CD4-positive, CD25-positive, alpha-beta regulatory T cell (primary cell): ENCODE measurements around the gene CTNNAL1. TPM values are rescaled to one million over a fixed set of nuclear protein-coding genes. Genes with fewer than 3 reads are reported as not detected.
"Not testable (repeated sequence)": the region's sequence is repeated elsewhere in the genome, so short reads cannot be mapped to it uniquely, and the experiment has no call there.

ENCODE experiments used
- ATAC-seq, 2 donors: fragments of 150-1000 bp; cut with Tn5 transposase; one replicate each; pipeline ENCODE4 v1.10.0; 2021; ENCODE audit warnings: low read depth in 2 of 2, moderate number of reproducible peaks in 2 of 2, moderate library complexity in 1 of 2
- DNase-seq, 3 donors: peaks; one replicate each; pipeline versions ENCODE4 v3.0.0 to v3.0.0-alpha.2; 2012 to 2022; ENCODE audit warnings: mixed read lengths in 1 of 3
- H3K27ac ChIP-seq: one replicate; pipeline ENCODE4 v1.7.0; 2013; ENCODE audit warnings: mild to moderate bottlenecking, low read length; ENCODE audit not compliant: insufficient read depth, poor library complexity, severe bottlenecking
- H3K27me3 ChIP-seq: one replicate; pipeline ENCODE4 v1.7.0; 2013; ENCODE audit warnings: low read length; ENCODE audit not compliant: control insufficient read depth, insufficient read depth
- H3K36me3 ChIP-seq: one replicate; pipeline ENCODE4 v1.7.0; 2013; ENCODE audit warnings: mild to moderate bottlenecking, low read length, moderate library complexity; ENCODE audit not compliant: control insufficient read depth, insufficient read depth
- H3K4me1 ChIP-seq: 2 replicates; pipeline ENCODE4 v1.7.0; 2013; ENCODE audit warnings: mild to moderate bottlenecking, low read length; ENCODE audit not compliant: insufficient read depth, control insufficient read depth, poor library complexity, severe bottlenecking
- H3K4me3 ChIP-seq: one replicate; pipeline ENCODE4 v1.7.0; 2013; ENCODE audit warnings: low read depth, mild to moderate bottlenecking, low read length, moderate library complexity
- H3K9me3 ChIP-seq, 2 experiments: 1 replicate in 1 of 2; 2 replicates in 1 of 2; pipeline ENCODE4 v1.7.0; 2013; ENCODE audit warnings: low read length in 2 of 2, mild to moderate bottlenecking in 1 of 2, moderate library complexity in 1 of 2; ENCODE audit not compliant: control insufficient read depth in 2 of 2
- H3K27ac Mint-ChIP-seq, 3 donors: one replicate each; pipeline ENCODE4 v1.8.0; 2020 to 2022; ENCODE audit warnings: mild to moderate bottlenecking in 3 of 3, mixed read lengths in 3 of 3, moderate library complexity in 2 of 3
- H3K27me3 Mint-ChIP-seq: one replicate; pipeline ENCODE4 v1.8.0; 2022; ENCODE audit warnings: mild to moderate bottlenecking, mixed read lengths
- H3K36me3 Mint-ChIP-seq: one replicate; pipeline ENCODE4 v1.8.0; 2020; ENCODE audit warnings: mixed read lengths
- H3K4me1 Mint-ChIP-seq, 4 donors: one replicate each; pipeline ENCODE4 v1.8.0; 2020 to 2022; ENCODE audit warnings: mixed read lengths in 4 of 4, mild to moderate bottlenecking in 1 of 4
- H3K4me3 Mint-ChIP-seq, 4 donors: one replicate each; pipeline ENCODE4 v1.8.0; 2020 to 2022; ENCODE audit warnings: mild to moderate bottlenecking in 4 of 4, mixed read lengths in 4 of 4, moderate library complexity in 3 of 4
- H3K9me3 Mint-ChIP-seq, 7 donors: one replicate each; pipeline ENCODE4 v1.8.0; 2020 to 2022; ENCODE audit warnings: mixed read lengths in 7 of 7, mild to moderate bottlenecking in 3 of 7, moderate library complexity in 2 of 7
- polyA plus RNA-seq, 4 donors: library from polyadenylated mRNA; unstranded; fragments of 300-500 nt; fragmentation: Illumina TruSeq; gene quantifications; one replicate each; pipeline ENCODE4 v1.2.3, GENCODE V29; 2021
- total RNA-seq: library from RNA; stranded (reverse); gene quantifications from one replicate; pipeline ENCODE4 v1.2.3, GENCODE V29; 2022

CTNNAL1 gene
- total and polyA plus RNA-seq, 5 donors from 2014 or later = 2.2 to 10.6 (median 7.4) TPM

- H3K36me3 ChIP-seq = peaks cover 90% of the 10 kb centered on the region
- not testable (repeated sequence) for H3K9me3 ChIP-seq, H3K4me3 Mint-ChIP-seq, H3K27me3 ChIP-seq, DNase-seq, ATAC-seq, H3K27me3 Mint-ChIP-seq, H3K27ac ChIP-seq, H3K9me3 Mint-ChIP-seq, H3K4me3 ChIP-seq, H3K4me1 ChIP-seq, H3K27ac Mint-ChIP-seq, H3K4me1 Mint-ChIP-seq
- H3K36me3 Mint-ChIP-seq = peaks cover 60% of the 10 kb centered on the region
Observed at GRCh38 chr9:108920401-108920800, 92.9 kb downstream of the CTNNAL1 start.

DNA sequence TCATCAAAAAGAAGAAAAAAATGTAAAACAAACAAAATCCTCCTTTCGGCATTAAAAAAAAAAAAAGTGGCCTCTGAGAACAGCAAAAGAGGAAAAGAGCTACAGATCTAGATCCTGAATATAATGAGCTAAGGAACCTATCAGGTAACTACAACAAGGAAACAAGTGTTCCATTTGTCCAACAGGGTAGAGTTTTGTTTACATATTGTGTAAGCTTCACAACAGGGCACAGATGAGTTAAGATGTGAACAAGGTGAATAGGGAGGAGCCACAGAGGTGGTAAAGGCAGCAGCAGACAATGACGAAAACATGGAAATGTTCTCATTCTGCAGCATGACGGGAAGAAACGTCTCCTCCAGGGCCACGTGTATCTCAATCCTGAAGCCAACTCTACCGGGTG is 93.8 kb downstream of the CTNNAL1 start:
- Mint-ChIP-seq H3K27me3 (no peaks in the 10 kb centered on the region), H3K4me3 (no peak overlapping the region), H3K27ac (peak overlapping the region in 1 of 3 donors; percentile 28), H3K9me3 (no peaks in the 10 kb centered on the region), H3K36me3 (peaks cover 53% of the 10 kb centered on the region), H3K4me1 (peaks cover 0 to 5% (median 1%) of the 10 kb centered on the region in 4 donors)
- peaks cover 89% of the 10 kb centered on the region for H3K36me3 ChIP-seq
- no peaks in the 10 kb centered on the region for H3K9me3 ChIP-seq
- H3K27ac ChIP-seq = no peak overlapping the region
- ATAC-seq (no peak), DNase-seq (no peak)
- H3K27me3 ChIP-seq = no peaks in the 10 kb centered on the region
- H3K4me1 ChIP-seq = no peaks in the 10 kb centered on the region
- no peak overlapping the region for H3K4me3 ChIP-seq

DNA sequence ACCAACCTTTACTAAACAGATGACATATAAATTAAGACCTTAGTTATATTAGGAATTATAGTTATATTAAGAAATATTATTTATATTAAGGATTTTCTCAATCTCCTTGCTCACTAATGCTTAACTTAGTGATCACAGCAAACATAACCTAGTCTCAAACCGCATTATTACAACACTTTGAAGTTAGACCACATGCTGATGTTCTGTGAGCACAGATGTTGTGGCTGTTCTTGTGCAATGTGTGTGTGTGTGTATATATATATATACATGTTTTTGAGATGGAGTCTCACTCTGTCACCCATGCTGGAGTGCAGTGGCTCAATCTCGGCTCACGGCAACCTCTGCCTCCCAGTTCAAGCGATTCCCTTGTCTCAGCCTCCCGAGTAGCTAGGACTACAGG is 99.9 kb downstream of the CTNNAL1 start:
- peak overlapping the region in 1 of 3 donors; percentile 77 for H3K27ac Mint-ChIP-seq

DNA sequence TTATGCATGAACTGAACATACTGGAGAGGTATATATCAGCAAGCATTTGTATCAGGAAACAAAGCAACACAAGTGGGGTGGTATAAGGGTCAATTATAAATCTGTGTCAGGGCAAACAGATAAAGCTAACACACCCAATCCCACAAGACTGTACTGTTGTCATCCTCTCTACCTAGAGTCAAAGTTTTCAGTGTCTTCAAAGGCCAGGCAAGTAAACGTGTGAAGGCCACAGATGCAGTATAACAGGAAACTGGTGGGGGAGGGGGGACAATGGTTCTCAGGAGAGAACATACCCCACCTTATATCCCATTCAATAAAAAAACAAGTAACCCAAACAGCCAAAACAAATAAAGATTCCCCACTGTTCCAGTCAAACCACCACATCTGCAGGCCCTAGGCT is 101.5 kb downstream of the CTNNAL1 start:
- Mint-ChIP-seq H3K36me3 (peaks cover 64% of the 10 kb centered on the region), H3K27me3 (no peaks in the 10 kb centered on the region), H3K4me1 (peaks cover 9 to 23% (median 15%) of the 10 kb centered on the region in 4 donors), H3K4me3 (peak overlapping the region in 2 of 4 donors; percentile 5 to 68), H3K27ac (peak overlapping the region; percentile 11 to 87 (median 45)), H3K9me3 (no peaks in the 10 kb centered on the region)
- H3K27ac ChIP-seq = no peak overlapping the region
- H3K4me1 ChIP-seq = peaks cover 14% of the 10 kb centered on the region
- H3K27me3 ChIP-seq = no peaks in the 10 kb centered on the region
- peak in 2 of 3 donors; percentile 6 to 68 for DNase-seq
- peaks cover 81% of the 10 kb centered on the region for H3K36me3 ChIP-seq
- H3K9me3 ChIP-seq = no peaks in the 10 kb centered on the region
- H3K4me3 ChIP-seq = no peak overlapping the region
- ATAC-seq = peak; percentile 47 to 66

More for the DNA sequence above, 99.9 kb downstream of the CTNNAL1 start:
- ATAC-seq = no peak
- H3K36me3 ChIP-seq = peaks cover 76% of the 10 kb centered on the region
- no peak for DNase-seq
- H3K4me3 Mint-ChIP-seq = no peak overlapping the region
- H3K27me3 ChIP-seq = no peaks in the 10 kb centered on the region
- peaks cover 59% of the 10 kb centered on the region for H3K36me3 Mint-ChIP-seq
- H3K4me1 Mint-ChIP-seq = peaks cover 11 to 23% (median 15%) of the 10 kb centered on the region in 4 donors
- peaks cover 14% of the 10 kb centered on the region for H3K4me1 ChIP-seq
- H3K27ac ChIP-seq = no peak overlapping the region
- H3K9me3 ChIP-seq = no peaks in the 10 kb centered on the region
- no peak overlapping the region for H3K4me3 ChIP-seq
- H3K9me3 Mint-ChIP-seq = no peaks in the 10 kb centered on the region
- no peaks in the 10 kb centered on the region for H3K27me3 Mint-ChIP-seq

GRCh38 chr9:108910914-108911313 is 102.4 kb downstream of the CTNNAL1 start:
- no peak overlapping the region for H3K4me3 ChIP-seq
- H3K27me3 ChIP-seq = no peaks in the 10 kb centered on the region
- Mint-ChIP-seq H3K4me3 (peak overlapping the region in 1 of 4 donors; percentile 6), H3K4me1 (peaks cover 9 to 23% (median 15%) of the 10 kb centered on the region in 4 donors), H3K9me3 (no peaks in the 10 kb centered on the region), H3K27me3 (no peaks in the 10 kb centered on the region), H3K27ac (peak overlapping the region in 2 of 3 donors; percentile 45 to 70), H3K36me3 (peaks cover 62% of the 10 kb centered on the region)
- peaks cover 14% of the 10 kb centered on the region for H3K4me1 ChIP-seq
- ATAC-seq (no peak), DNase-seq (no peak)
- H3K27ac ChIP-seq = no peak overlapping the region
- H3K36me3 ChIP-seq = peaks cover 80% of the 10 kb centered on the region
- H3K9me3 ChIP-seq = no peaks in the 10 kb centered on the region

DNA sequence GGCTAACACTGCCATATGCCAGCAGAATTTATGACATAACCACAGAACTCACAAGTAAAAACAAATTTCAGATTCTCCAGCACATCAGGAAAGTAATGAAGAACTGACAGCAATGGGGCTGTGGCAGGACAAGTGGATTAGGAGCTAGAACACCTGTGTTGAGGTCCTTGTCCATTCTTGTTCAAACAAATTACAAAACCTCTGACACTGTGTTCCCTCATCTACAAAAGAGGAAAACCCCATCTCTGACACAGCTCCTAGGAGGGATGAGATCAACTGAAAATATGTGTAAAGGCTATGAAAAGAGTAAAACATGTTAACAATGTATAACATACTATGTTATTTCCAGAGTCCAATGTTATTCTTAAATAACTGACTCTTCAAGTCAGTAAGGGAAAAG is 102.9 kb downstream of the CTNNAL1 start:
- H3K27me3 ChIP-seq = no peaks in the 10 kb centered on the region
- H3K27ac ChIP-seq = no peak overlapping the region
- DNase-seq (no peak), ATAC-seq (no peak)
- H3K4me1 ChIP-seq = peaks cover 14% of the 10 kb centered on the region
- H3K4me3 ChIP-seq = no peak overlapping the region
- peaks cover 81% of the 10 kb centered on the region for H3K36me3 ChIP-seq
- Mint-ChIP-seq H3K27me3 (no peaks in the 10 kb centered on the region), H3K36me3 (peaks cover 60% of the 10 kb centered on the region), H3K9me3 (no peaks in the 10 kb centered on the region), H3K4me3 (no peak overlapping the region), H3K27ac (peak overlapping the region; percentile 45 to 70 (median 45)), H3K4me1 (peaks cover 9 to 23% (median 15%) of the 10 kb centered on the region in 4 donors)
- no peaks in the 10 kb centered on the region for H3K9me3 ChIP-seq

DNA sequence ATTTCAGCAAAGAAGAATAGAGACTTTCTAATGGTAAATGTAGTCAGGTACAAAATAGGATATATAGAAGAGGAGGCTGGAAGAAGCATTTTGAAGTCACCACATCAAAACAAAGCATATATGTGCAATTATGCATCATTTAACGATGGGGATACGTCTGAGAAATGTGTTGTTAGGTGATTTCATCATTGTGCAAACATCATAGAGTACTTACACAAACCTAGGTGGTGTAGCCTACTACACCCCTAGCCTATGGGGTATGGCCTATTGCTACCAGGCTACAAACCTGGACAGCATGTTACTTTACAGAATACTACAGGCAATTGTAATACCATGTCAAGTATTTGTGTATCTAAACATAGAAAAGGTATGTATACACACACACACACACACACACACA is 107.8 kb downstream of the CTNNAL1 start:
- Mint-ChIP-seq H3K9me3 (no peaks in the 10 kb centered on the region), H3K4me1 (peaks cover 0 to 1% (median 0%) of the 10 kb centered on the region in 4 donors), H3K27me3 (no peaks in the 10 kb centered on the region), H3K27ac (peak overlapping the region in 1 of 3 donors; percentile 61), H3K4me3 (no peak overlapping the region), H3K36me3 (peaks cover 67% of the 10 kb centered on the region)
- Histone ChIP-seq H3K9me3 (no peaks in the 10 kb centered on the region), H3K27me3 (no peaks in the 10 kb centered on the region), H3K36me3 (peaks cover 91% of the 10 kb centered on the region), H3K27ac (no peak overlapping the region), H3K4me1 (no peaks in the 10 kb centered on the region), H3K4me3 (no peak overlapping the region)
- ATAC-seq (no peak), DNase-seq (no peak)

DNA sequence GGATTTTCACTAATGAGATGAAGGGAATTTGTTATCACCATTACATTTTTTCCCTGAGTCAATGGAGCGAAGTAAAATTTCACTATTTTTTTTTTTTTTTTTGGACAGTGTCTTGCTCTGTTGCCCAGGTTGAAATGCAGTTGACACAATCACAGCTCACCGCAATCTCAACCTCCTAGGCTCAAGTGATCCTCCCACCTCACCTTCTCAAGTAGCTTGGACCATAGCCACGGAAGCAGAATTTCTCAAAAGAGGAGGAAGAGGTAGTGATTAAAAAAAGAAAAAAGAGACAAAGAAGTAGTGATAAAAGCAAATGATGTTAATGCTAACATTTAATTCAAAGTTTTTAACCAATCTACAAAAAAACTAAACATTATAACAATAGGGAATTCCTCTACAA is 109.1 kb downstream of the CTNNAL1 start:
- Histone ChIP-seq H3K36me3 (peaks cover 92% of the 10 kb centered on the region), H3K9me3 (no peaks in the 10 kb centered on the region), H3K27ac (no peak overlapping the region), H3K4me3 (no peak overlapping the region), H3K4me1 (no peaks in the 10 kb centered on the region), H3K27me3 (no peaks in the 10 kb centered on the region)
- DNase-seq = no peak
- H3K4me1 Mint-ChIP-seq = no peaks in the 10 kb centered on the region
- H3K4me3 Mint-ChIP-seq = no peak overlapping the region
- ATAC-seq = no peak
- H3K9me3 Mint-ChIP-seq = no peaks in the 10 kb centered on the region
- H3K27me3 Mint-ChIP-seq = no peaks in the 10 kb centered on the region
- peaks cover 64% of the 10 kb centered on the region for H3K36me3 Mint-ChIP-seq
- H3K27ac Mint-ChIP-seq = no peak overlapping the region
